ENCODE measurements around the gene SRP9. TPM values are rescaled to one million over a fixed set of nuclear protein-coding genes. Genes with fewer than 3 reads are reported as not detected.

The SRP9 gene
- total and polyA plus RNA-seq, 9 donors, result 151 to 239 (median 187) TPM

GRCh38 chr1:225746361-225747179, 31.1 kb upstream of the SRP9 start:
- Histone ChIP-seq H3K36me3 (no peaks in the 10 kb centered on the region), H3K4me1 (ENCODE audit: insufficient read depth) (peaks cover 7% of the 10 kb centered on the region), H3K9me3 (no peaks in the 10 kb centered on the region), H3K27me3 (no peaks in the 10 kb centered on the region), H3K4me3 (peak overlapping the region; percentile 53), H3K27ac (peak overlapping the region; percentile 86 to 93)
- no peak for TF ChIP-seq EP300 (IDR thresholded peaks at IDR 0.05)
- no peak for TF ChIP-seq POLR2A (IDR thresholded peaks at IDR 0.05)
- TF ChIP-seq CTCF (IDR thresholded peaks at IDR 0.05), result peak in 2 of 3 donors; percentile 15 to 16
- peak; percentile 77 to 85 (median 79) for DNase-seq
- 17 to 23% (median 17%) methylated on average over 18 of the region's 18 CpGs for WGBS, 3 donors
- intact Hi-C loops (cut with DNase I), result no loop called here

DNA sequence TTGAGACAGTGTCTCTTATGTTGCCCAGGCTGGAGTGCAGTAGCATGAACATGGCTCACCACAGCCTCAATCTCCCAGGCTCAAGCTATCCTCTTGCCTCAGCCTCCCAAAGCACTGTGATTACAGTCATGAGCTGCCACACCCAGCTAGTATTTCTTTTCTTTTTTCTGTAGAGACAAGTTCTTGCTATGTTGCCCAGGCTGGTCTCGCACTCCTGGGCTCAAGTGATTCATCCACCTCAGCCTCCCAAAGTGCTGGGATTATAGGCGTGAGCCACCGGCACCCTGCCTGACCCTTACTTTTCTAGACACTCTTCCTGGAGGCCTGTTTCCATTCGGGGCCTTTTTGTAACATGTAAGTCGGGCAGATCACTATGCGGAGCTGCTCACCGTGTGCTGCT, 30.1 kb upstream of the SRP9 start:
- Histone ChIP-seq H3K4me1 (ENCODE audit: insufficient read depth) (peaks cover 7% of the 10 kb centered on the region), H3K4me3 (no peak overlapping the region), H3K27me3 (no peaks in the 10 kb centered on the region), H3K36me3 (no peaks in the 10 kb centered on the region), H3K9me3 (no peaks in the 10 kb centered on the region), H3K27ac (peak overlapping the region; percentile 86 to 93)
- WGBS, 3 donors, result 89 to 95% (median 90%) methylated on average over 7 of the region's 7 CpGs
- no peak for DNase-seq
- intact Hi-C loops (cut with DNase I), result no loop called here
- TF ChIP-seq EP300 (IDR thresholded peaks at IDR 0.05) (no peak), POLR2A (IDR thresholded peaks at IDR 0.05) (no peak), CTCF (IDR thresholded peaks at IDR 0.05) (no peak)

GRCh38 chr1:225748529-225748928, 29.1 kb upstream of the SRP9 start:
- H3K27me3 ChIP-seq, result no peaks in the 10 kb centered on the region
- no peaks in the 10 kb centered on the region for H3K36me3 ChIP-seq
- no peaks in the 10 kb centered on the region for H3K9me3 ChIP-seq
- 90 to 91% (median 90%) methylated on average over 10 of the region's 10 CpGs for WGBS, 3 donors
- no peak overlapping the region for H3K27ac ChIP-seq
- TF ChIP-seq POLR2A (IDR thresholded peaks at IDR 0.05), result no peak
- no peak for TF ChIP-seq CTCF (IDR thresholded peaks at IDR 0.05)
- no peak for TF ChIP-seq EP300 (IDR thresholded peaks at IDR 0.05)
- H3K4me3 ChIP-seq, result no peak overlapping the region
- peaks cover 7% of the 10 kb centered on the region for H3K4me1 ChIP-seq (ENCODE audit: insufficient read depth)
- no peak for DNase-seq
- intact Hi-C loops (cut with DNase I), result no loop called here

GRCh38 chr1:225749706-225750105, 27.9 kb upstream of the SRP9 start:
- Histone ChIP-seq H3K9me3 (no peaks in the 10 kb centered on the region), H3K27me3 (no peaks in the 10 kb centered on the region), H3K36me3 (no peaks in the 10 kb centered on the region), H3K27ac (no peak overlapping the region), H3K4me3 (no peak overlapping the region), H3K4me1 (ENCODE audit: insufficient read depth) (peaks cover 7% of the 10 kb centered on the region)
- no peak for TF ChIP-seq EP300 (IDR thresholded peaks at IDR 0.05)
- no peak for TF ChIP-seq CTCF (IDR thresholded peaks at IDR 0.05)
- no peak for TF ChIP-seq POLR2A (IDR thresholded peaks at IDR 0.05)
- DNase-seq, result no peak
- WGBS, 3 donors, result 87 to 100% (median 95%) methylated on average over 3 of the region's 3 CpGs
- intact Hi-C loops (cut with DNase I), result no loop called here
